HL-60 (cell line): ENCODE results near the gene IL31.

Experiments
- GABPA ChIP-seq: IDR thresholded peaks from 2 replicates; pipeline ENCODE4 v1.6.1; 2012; ENCODE audit warnings: low read depth
- POLR2AphosphoS5 ChIP-seq: IDR thresholded peaks from 2 replicates; pipeline ENCODE4 v1.6.1; 2012; ENCODE audit warnings: low read depth
- SPI1 ChIP-seq: IDR thresholded peaks from 2 replicates; pipeline ENCODE4 v1.6.1; 2012; ENCODE audit warnings: low read depth, mild to moderate bottlenecking, borderline replicate concordance
- TF ChIP-seq, protein P1 (sequence below): IDR thresholded peaks from one replicate; pipeline ENCODE4 v1.5.1; 2011; ENCODE audit warnings: low read length, control low read depth, inconsistent platforms; ENCODE audit not compliant: insufficient read depth
- TF ChIP-seq, protein P2 (sequence below): IDR thresholded peaks from 2 replicates; pipeline ENCODE4 v1.6.1; 2012; ENCODE audit warnings: low read depth; ENCODE audit not compliant: insufficient replicate concordance

DNA sequence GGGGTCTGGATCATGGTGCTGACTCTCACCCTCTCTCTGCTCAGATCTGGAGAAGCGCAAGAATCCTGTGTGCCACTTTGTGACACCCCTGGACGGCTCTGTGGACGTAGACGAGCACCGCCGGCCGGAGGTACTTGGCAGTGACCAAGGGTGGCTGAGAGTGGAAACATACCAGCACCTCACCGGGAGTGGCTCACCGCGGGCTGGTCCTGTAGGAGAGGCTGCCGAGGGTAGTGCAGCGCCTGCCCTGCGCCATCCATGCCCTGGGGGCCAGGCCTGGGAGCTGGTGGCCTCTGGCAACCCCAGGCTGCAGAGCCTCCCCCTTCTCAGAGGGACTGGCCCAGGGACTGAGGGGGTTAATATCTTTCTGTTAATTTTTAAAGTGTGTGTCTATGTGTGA, 46.2 kb downstream of the IL31 start:
- TF ChIP-seq, protein P1, sequence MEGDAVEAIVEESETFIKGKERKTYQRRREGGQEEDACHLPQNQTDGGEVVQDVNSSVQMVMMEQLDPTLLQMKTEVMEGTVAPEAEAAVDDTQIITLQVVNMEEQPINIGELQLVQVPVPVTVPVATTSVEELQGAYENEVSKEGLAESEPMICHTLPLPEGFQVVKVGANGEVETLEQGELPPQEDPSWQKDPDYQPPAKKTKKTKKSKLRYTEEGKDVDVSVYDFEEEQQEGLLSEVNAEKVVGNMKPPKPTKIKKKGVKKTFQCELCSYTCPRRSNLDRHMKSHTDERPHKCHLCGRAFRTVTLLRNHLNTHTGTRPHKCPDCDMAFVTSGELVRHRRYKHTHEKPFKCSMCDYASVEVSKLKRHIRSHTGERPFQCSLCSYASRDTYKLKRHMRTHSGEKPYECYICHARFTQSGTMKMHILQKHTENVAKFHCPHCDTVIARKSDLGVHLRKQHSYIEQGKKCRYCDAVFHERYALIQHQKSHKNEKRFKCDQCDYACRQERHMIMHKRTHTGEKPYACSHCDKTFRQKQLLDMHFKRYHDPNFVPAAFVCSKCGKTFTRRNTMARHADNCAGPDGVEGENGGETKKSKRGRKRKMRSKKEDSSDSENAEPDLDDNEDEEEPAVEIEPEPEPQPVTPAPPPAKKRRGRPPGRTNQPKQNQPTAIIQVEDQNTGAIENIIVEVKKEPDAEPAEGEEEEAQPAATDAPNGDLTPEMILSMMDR, result no peak
- TF ChIP-seq, protein P2, sequence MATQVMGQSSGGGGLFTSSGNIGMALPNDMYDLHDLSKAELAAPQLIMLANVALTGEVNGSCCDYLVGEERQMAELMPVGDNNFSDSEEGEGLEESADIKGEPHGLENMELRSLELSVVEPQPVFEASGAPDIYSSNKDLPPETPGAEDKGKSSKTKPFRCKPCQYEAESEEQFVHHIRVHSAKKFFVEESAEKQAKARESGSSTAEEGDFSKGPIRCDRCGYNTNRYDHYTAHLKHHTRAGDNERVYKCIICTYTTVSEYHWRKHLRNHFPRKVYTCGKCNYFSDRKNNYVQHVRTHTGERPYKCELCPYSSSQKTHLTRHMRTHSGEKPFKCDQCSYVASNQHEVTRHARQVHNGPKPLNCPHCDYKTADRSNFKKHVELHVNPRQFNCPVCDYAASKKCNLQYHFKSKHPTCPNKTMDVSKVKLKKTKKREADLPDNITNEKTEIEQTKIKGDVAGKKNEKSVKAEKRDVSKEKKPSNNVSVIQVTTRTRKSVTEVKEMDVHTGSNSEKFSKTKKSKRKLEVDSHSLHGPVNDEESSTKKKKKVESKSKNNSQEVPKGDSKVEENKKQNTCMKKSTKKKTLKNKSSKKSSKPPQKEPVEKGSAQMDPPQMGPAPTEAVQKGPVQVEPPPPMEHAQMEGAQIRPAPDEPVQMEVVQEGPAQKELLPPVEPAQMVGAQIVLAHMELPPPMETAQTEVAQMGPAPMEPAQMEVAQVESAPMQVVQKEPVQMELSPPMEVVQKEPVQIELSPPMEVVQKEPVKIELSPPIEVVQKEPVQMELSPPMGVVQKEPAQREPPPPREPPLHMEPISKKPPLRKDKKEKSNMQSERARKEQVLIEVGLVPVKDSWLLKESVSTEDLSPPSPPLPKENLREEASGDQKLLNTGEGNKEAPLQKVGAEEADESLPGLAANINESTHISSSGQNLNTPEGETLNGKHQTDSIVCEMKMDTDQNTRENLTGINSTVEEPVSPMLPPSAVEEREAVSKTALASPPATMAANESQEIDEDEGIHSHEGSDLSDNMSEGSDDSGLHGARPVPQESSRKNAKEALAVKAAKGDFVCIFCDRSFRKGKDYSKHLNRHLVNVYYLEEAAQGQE, result no peak
- TF ChIP-seq POLR2AphosphoS5 (no peak), GABPA (no peak), SPI1 (no peak)
